ENCODE data around the gene CREG2.

The CREG2 gene

DNA sequence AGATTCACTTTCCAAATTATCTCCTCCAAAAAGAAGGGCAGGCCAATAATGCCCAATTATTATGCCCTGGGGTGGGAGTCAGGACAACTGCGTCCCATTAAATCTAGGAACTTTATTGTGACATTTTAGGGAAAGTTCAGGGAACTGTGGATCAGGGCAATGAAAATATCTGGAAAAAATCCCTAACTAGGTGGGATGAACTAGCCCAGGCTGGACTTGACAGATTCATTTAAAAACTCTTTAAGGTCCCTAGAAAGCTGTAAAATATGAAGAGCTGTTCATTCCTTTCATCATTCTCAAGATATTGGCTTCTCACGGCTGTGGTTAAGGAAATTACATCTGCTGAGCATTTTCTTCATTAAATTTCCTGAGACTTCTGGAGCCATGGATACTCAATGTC is 8.2 kb downstream of the CREG2 start:
- H3K4me3 ChIP-seq (ENCODE audit: low read depth, low read length), result no peak overlapping the region
- DNase-seq (ENCODE audit: low read depth), result no peak
- TF ChIP-seq MYC (IDR thresholded peaks at IDR 0.05; ENCODE audit: low read depth, low read length) (no peak), POLR2A (IDR thresholded peaks at IDR 0.05; ENCODE audit: extremely low read depth, insufficient read length) (no peak)
- TF ChIP-seq, protein P1, sequence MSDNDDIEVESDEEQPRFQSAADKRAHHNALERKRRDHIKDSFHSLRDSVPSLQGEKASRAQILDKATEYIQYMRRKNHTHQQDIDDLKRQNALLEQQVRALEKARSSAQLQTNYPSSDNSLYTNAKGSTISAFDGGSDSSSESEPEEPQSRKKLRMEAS (IDR thresholded peaks at IDR 0.05; ENCODE audit: low read depth, low read length), result no peak
- TF ChIP-seq, protein P2, sequence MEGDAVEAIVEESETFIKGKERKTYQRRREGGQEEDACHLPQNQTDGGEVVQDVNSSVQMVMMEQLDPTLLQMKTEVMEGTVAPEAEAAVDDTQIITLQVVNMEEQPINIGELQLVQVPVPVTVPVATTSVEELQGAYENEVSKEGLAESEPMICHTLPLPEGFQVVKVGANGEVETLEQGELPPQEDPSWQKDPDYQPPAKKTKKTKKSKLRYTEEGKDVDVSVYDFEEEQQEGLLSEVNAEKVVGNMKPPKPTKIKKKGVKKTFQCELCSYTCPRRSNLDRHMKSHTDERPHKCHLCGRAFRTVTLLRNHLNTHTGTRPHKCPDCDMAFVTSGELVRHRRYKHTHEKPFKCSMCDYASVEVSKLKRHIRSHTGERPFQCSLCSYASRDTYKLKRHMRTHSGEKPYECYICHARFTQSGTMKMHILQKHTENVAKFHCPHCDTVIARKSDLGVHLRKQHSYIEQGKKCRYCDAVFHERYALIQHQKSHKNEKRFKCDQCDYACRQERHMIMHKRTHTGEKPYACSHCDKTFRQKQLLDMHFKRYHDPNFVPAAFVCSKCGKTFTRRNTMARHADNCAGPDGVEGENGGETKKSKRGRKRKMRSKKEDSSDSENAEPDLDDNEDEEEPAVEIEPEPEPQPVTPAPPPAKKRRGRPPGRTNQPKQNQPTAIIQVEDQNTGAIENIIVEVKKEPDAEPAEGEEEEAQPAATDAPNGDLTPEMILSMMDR (IDR thresholded peaks at IDR 0.05; ENCODE audit: low read depth, low read length), result no peak

DNA sequence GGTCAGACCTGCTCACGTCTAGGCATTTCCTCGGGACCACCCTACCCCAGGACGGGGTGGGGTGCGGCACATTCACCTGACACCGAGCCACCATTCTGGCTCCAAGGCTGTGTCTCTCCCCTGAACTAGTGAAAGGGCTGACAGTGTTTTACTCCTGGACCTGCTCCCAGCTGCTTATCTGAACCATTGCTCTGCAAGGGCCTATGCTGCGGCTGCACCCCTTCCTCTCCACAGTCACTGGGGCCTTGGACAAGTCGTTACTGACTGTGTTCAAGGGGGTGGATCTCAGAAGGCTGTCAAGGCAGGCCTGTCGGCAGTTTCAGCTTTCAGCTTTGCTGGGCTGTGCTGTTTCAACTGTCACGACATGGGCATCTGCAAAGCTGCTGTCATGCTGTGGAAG is 11.7 kb downstream of the CREG2 start:
- DNase-seq (ENCODE audit: low read depth), result no peak
- TF ChIP-seq, protein P2 (IDR thresholded peaks at IDR 0.05; ENCODE audit: low read depth, low read length), result no peak
- TF ChIP-seq, protein P1 (IDR thresholded peaks at IDR 0.05; ENCODE audit: low read depth, low read length), result no peak
- TF ChIP-seq POLR2A (IDR thresholded peaks at IDR 0.05; ENCODE audit: extremely low read depth, insufficient read length), result no peak
- no peak for TF ChIP-seq MYC (IDR thresholded peaks at IDR 0.05; ENCODE audit: low read depth, low read length)
- no peak overlapping the region for H3K4me3 ChIP-seq (ENCODE audit: low read depth, low read length)

DNA sequence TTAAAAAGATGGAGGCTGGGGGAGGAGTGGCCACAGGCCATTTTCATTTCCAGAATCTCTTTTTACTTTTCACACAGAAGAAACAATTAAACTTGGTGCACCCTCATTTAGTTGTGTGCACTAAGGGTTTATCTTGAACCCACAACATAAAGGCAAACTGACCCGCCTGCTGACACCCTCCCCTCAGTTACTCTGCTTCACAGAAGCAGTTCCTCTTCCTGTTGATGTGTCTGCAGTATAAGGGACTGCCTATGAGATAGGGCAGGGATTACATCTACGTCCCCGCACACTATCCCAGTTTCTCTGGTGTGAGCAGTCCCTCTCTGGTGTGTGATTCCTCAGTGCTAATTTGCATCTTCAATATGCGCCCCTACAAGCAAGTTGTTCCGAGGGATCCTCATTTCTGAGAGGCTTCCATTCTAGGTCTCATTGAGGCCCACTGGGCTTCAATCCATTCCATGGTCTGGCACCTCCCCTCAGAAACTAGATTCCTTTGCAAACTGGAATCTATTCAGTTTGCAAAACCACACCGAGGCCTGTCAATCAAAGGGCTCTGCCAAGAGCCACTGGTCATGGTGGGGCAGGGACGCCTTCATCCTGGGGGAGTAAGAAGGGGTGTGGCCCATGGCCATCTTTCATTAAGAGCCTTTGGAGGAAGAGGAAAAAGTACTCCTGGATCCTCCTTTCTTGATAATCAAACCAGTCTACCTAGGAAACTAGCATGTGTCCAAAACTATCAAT is 12.3 kb downstream of the CREG2 start:
- peak; percentile 18 for DNase-seq (ENCODE audit: low read depth)
- TF ChIP-seq, protein P1 (IDR thresholded peaks at IDR 0.05; ENCODE audit: low read depth, low read length), result no peak
- no peak for TF ChIP-seq MYC (IDR thresholded peaks at IDR 0.05; ENCODE audit: low read depth, low read length)
- no peak for TF ChIP-seq POLR2A (IDR thresholded peaks at IDR 0.05; ENCODE audit: extremely low read depth, insufficient read length)
- TF ChIP-seq, protein P2 (IDR thresholded peaks at IDR 0.05; ENCODE audit: low read depth, low read length), result no peak
- no peak overlapping the region for H3K4me3 ChIP-seq (ENCODE audit: low read depth, low read length)

GRCh38 chr2:101372792-101373191 is 14.5 kb downstream of the CREG2 start:
- TF ChIP-seq POLR2A (IDR thresholded peaks at IDR 0.05; ENCODE audit: extremely low read depth, insufficient read length) (no peak), MYC (IDR thresholded peaks at IDR 0.05; ENCODE audit: low read depth, low read length) (no peak)
- no peak overlapping the region for H3K4me3 ChIP-seq (ENCODE audit: low read depth, low read length)
- DNase-seq (ENCODE audit: low read depth), result no peak

DNA sequence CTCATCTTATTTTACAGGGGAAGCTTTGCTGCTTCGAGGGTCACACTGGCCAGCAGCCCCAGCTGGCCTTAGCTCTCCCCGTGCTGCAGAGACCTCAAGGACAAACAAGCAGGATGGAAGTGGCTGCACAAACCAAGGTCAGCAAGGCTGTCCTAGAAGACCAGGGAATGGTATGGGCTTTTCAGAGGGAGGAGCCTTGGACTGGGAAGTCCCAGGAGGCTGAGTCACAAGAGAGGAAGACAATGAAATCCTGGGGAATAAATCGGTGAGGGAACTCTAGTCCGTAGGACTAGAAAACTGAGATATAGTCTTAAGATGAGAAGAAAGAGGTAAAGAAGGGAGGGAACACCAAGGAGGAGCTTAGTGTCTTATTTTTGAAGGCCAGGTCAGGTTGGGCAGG is 15.7 kb downstream of the CREG2 start:
- H3K4me3 ChIP-seq (ENCODE audit: low read depth, low read length), result no peak overlapping the region
- no peak for DNase-seq (ENCODE audit: low read depth)
- no peak for TF ChIP-seq POLR2A (IDR thresholded peaks at IDR 0.05; ENCODE audit: extremely low read depth, insufficient read length)

- DNase-seq (ENCODE audit: low read depth), result no peak
- no peak overlapping the region for H3K4me3 ChIP-seq (ENCODE audit: low read depth, low read length)
- TF ChIP-seq, protein P2 (IDR thresholded peaks at IDR 0.05; ENCODE audit: low read depth, low read length), result no peak
- no peak for TF ChIP-seq POLR2A (IDR thresholded peaks at IDR 0.05; ENCODE audit: extremely low read depth, insufficient read length)
Measured at GRCh38 chr2:101369100-101369499, 18.2 kb downstream of the CREG2 start.

DNA sequence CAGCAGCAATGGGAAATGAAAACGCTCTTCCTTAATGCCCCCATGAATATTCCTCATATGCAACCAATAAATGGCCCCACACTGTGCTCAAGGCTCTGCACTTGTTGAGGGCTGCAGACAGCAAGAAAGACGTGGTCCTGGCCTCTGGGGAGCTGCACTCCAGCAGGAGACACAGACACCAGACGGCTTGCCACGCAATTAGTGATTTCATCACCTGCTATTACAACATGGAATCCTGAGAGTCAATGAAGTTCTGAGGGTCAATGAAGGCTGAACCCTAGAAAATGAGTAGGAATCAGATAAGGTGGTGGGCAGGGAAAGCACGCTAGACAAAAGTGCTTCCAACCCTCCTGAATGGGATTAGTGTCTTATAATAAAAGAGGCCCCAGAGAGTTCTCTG is 18.9 kb downstream of the CREG2 start:
- TF ChIP-seq, protein P1 (IDR thresholded peaks at IDR 0.05; ENCODE audit: low read depth, low read length), result no peak
- TF ChIP-seq, protein P2 (IDR thresholded peaks at IDR 0.05; ENCODE audit: low read depth, low read length), result no peak
- TF ChIP-seq MYC (IDR thresholded peaks at IDR 0.05; ENCODE audit: low read depth, low read length) (no peak), POLR2A (IDR thresholded peaks at IDR 0.05; ENCODE audit: extremely low read depth, insufficient read length) (no peak)
- no peak overlapping the region for H3K4me3 ChIP-seq (ENCODE audit: low read depth, low read length)
- DNase-seq (ENCODE audit: low read depth), result peak; percentile 83

All from NB4 (cell line).